Kidney (tissue), 14 donors: Measurements from ENCODE around the gene DACT2. TPM values are rescaled to one million over a fixed set of nuclear protein-coding genes. Genes with fewer than 3 reads are reported as not detected.
A peak's percentile ranks its signal among the peaks of the same experiment; 100 is the strongest.

Experiments
- DNase-seq, 5 donors: peaks; one replicate each; pipeline ENCODE4 v3.0.0-alpha.2; 2013 to 2020
- FAIRE-seq: peaks from 2 replicates; lab custom pipeline; 2012; peaks lifted over from hg19 to GRCh38; lab: Jason Lieb, UNC
- H3K27ac ChIP-seq, 2 donors: one replicate each; pipeline ENCODE4 v1.7.0; 2013; ENCODE audit warnings: low read depth in 2 of 2, low read length in 2 of 2, inconsistent platforms in 1 of 2
- H3K27me3 ChIP-seq: one replicate; pipeline ENCODE4 v1.7.1; 2013; ENCODE audit warnings: low read length, inconsistent platforms; ENCODE audit not compliant: control insufficient read depth, insufficient read depth
- H3K36me3 ChIP-seq, 3 donors: one replicate each; pipeline versions ENCODE4 v1.7.0 to v1.7.1; 2013; ENCODE audit warnings: low read length in 3 of 3, control low read depth in 1 of 3, inconsistent platforms in 1 of 3; ENCODE audit not compliant: insufficient read depth in 3 of 3, control insufficient read depth in 2 of 3
- H3K4me1 ChIP-seq, 3 donors: one replicate each; pipeline versions ENCODE4 v1.7.0 to v1.7.1; 2013; ENCODE audit warnings: low read length in 3 of 3, inconsistent platforms in 1 of 3, low read depth in 1 of 3; ENCODE audit not compliant: control insufficient read depth in 2 of 3, insufficient read depth in 2 of 3
- H3K4me3 ChIP-seq, 3 donors: one replicate each; pipeline versions ENCODE4 v1.7.0 to v1.8.1; 2013; ENCODE audit warnings: low read length in 3 of 3, control low read depth in 1 of 3, inconsistent platforms in 1 of 3
- H3K9ac ChIP-seq, 3 donors: one replicate each; pipeline versions ENCODE4 v1.7.0 to v1.7.1; 2013; ENCODE audit warnings: low read length in 3 of 3, control low read depth in 1 of 3, inconsistent platforms in 1 of 3
- H3K9me3 ChIP-seq, 3 donors: one replicate each; pipeline versions ENCODE4 v1.7.0 to v1.7.1; 2013; ENCODE audit warnings: low read length in 3 of 3, control low read depth in 1 of 3, inconsistent platforms in 1 of 3; ENCODE audit not compliant: control insufficient read depth in 2 of 3, insufficient read depth in 1 of 3
- CTCF ChIP-seq: IDR thresholded peaks from 3 replicates; pipeline ENCODE4 v1.5.1; 2012; ENCODE audit warnings: mild to moderate bottlenecking, moderate library complexity, borderline replicate concordance; ENCODE audit not compliant: insufficient read depth; ENCODE audit errors: extremely low read depth
- intact Hi-C: fragments of 100-400 bp; cut with DNase I; formaldehyde crosslinking; loops from one replicate; pipeline ENCODE4 v1.11.1; 2022
- polyA plus RNA-seq: library from polyadenylated mRNA; stranded (reverse); fragments of 350-450 nt; fragmentation: Illumina TruSeq; extraction: RNeasy Lipid Tissue Mini Kit (QIAGEN cat#74804); gene quantifications from one replicate; pipeline ENCODE4 v1.2.3, GENCODE V29; 2014; ENCODE audit warnings: low read depth, low replicate concordance; ENCODE audit not compliant: insufficient read depth
- total RNA-seq: library from RNA; stranded (reverse); fragmentation: NEBNext Ultra II Directional; extraction: Animal tissue kit (Norgen Biotek cat#: 25700); gene quantifications from one replicate; pipeline ENCODE4 v1.2.1, GENCODE V29; 2021
- donor health status: control.
- donor health status: control.
- donor health status: control.
- donor health status: control.
- donor health status: control.
- donor health status: DM: yes; HTN: yes; CAD: no.
- donor health status: Normal renal cell carcinoma (clear cell type).

Gene DACT2
- total and polyA plus RNA-seq, 2 donors from 2014 or later = 4.8 to 5.0 TPM

GRCh38 chr6:168308390-168309144 is 11.0 kb downstream of the DACT2 start:
- intact Hi-C loops = no loop called here
- Histone ChIP-seq H3K27me3 (no peaks in the 10 kb centered on the region), H3K4me3 (no peak overlapping the region), H3K4me1 (peaks cover 0 to 8% (median 8%) of the 10 kb centered on the region in 3 donors), H3K36me3 (peaks cover 0 to 2% (median 0%) of the 10 kb centered on the region in 3 donors), H3K9ac (no peak overlapping the region), H3K27ac (no peak overlapping the region), H3K9me3 (no peaks in the 10 kb centered on the region)
- TF ChIP-seq CTCF = no peak
- no peak for FAIRE-seq
- no peak for DNase-seq

- FAIRE-seq (no peak), DNase-seq (peak in 1 of 5 donors; percentile 65)
- Histone ChIP-seq H3K4me1 (peaks cover 2 to 8% (median 8%) of the 10 kb centered on the region in 3 donors), H3K27ac (no peak overlapping the region), H3K36me3 (peaks cover 0 to 2% (median 0%) of the 10 kb centered on the region in 3 donors), H3K9me3 (no peaks in the 10 kb centered on the region), H3K27me3 (no peaks in the 10 kb centered on the region), H3K4me3 (no peak overlapping the region), H3K9ac (no peak overlapping the region)
- no peak for TF ChIP-seq CTCF
- intact Hi-C loops = no loop called here
Measured at GRCh38 chr6:168307695-168308021, 11.9 kb downstream of the DACT2 start.

GRCh38 chr6:168307015-168307694 is 12.4 kb downstream of the DACT2 start:
- FAIRE-seq (no peak), DNase-seq (peak in 4 of 5 donors; percentile 56 to 64 (median 60))
- H3K9ac ChIP-seq = no peak overlapping the region
- peaks cover 4 to 8% (median 5%) of the 10 kb centered on the region in 3 donors for H3K4me1 ChIP-seq
- H3K9me3 ChIP-seq = no peaks in the 10 kb centered on the region
- peaks cover 0 to 2% (median 0%) of the 10 kb centered on the region in 3 donors for H3K36me3 ChIP-seq
- intact Hi-C loops = no loop called here
- H3K27ac ChIP-seq = no peak overlapping the region
- no peaks in the 10 kb centered on the region for H3K27me3 ChIP-seq
- no peak overlapping the region for H3K4me3 ChIP-seq
- no peak for TF ChIP-seq CTCF
